CD1c-positive myeloid dendritic cell (primary cell): ENCODE data around the gene HSF2BP.
"Not testable (repeated sequence)": the region's sequence is repeated elsewhere in the genome, so short reads cannot be mapped to it uniquely, and the experiment has no call there.

Experiments used
- DNase-seq: peaks from one replicate; pipeline ENCODE4 v3.0.0-alpha.2; 2016; ENCODE audit errors: extremely low spot score

The HSF2BP gene

DNA sequence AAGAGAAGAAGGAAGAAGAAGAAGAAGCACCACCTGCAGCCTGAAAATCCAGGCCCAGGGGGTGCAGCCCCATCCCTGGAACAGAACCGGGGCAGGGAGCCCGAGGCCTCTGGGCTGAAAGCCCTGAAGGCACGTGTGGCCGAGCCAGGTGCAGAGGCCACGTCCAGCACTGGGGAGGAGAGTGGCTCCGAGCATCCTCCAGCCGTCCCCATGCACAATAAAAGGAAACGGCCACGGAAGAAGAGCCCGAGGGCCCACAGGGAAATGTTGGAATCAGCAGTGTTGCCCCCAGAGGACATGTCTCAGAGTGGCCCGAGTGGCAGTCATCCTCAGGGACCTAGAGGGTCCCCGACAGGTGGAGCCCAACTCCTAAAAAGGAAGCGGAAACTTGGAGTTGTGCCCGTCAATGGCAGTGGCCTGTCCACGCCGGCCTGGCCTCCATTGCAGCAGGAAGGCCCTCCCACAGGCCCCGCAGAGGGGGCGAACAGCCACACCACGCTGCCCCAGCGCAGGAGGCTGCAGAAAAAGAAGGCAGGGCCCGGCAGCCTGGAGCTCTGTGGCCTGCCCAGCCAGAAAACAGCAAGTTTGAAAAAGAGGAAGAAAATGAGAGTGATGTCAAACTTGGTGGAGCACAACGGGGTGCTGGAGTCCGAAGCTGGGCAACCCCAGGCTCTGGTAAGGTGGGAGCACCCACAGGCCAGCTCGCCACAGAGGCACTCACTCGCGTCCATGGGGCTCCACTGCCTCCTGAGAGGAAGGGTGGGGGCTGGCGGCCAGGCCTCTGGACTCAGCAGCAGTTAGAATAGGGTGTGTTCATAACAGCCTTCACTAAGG is 28.5 kb upstream of the HSF2BP start:
- peak; percentile 67 for DNase-seq

DNA sequence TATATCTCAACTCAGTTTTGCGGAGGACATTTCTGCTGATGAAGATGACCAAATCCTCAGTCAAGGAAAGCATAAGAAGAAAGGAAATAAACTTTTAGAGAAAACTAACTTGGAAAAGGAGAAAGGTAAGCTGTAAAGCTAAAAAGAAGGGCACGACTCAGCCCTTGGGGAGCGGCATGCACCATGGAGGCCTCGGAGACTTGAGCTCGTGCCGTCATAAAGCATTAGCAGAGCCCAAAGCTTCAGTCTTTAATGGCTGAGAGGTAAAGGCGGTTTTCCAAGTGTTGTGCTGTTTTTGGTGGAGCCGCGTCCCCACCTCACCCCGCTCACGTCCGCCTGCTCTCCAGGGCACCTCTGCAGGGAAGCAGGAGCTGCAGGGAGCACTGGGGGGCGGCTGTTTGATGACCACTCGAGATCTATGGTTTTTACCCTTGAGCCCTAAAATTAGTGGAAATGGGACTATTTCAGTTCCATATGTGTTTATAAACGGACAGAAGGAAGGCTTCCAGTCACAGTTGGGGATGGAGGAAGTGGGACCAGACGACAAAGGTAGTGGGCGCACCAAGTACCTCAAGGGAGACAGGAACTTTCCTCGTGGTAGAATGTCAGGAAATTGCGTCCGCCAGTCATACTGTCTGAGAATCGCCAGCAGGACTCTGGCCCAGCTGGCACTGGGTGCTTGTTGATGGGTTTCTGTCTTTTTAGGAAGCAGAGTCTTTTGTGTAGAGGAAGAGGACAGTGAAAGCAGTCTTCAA is 27.7 kb upstream of the HSF2BP start:
- DNase-seq = peak; percentile 61

DNA sequence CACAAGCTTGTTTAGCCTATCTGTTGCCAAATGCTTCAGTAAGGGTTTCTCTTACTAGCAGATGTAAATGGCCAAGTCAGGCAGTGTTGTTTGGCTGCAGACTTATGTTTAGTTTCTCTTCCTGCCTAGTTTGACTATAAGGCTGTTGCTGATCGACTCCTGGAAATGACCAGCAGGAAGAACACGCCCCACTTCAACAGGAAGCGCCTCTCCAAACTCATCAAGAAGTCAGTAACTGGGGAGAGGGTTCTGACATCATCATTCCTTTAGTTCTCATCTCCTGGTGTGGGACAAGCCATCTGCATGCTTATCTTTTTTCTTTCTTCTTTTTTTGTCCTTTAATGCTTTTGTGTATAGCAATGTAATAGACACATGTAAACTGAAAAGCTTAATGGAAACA is 25.1 kb upstream of the HSF2BP start:
- DNase-seq = no peak

DNA sequence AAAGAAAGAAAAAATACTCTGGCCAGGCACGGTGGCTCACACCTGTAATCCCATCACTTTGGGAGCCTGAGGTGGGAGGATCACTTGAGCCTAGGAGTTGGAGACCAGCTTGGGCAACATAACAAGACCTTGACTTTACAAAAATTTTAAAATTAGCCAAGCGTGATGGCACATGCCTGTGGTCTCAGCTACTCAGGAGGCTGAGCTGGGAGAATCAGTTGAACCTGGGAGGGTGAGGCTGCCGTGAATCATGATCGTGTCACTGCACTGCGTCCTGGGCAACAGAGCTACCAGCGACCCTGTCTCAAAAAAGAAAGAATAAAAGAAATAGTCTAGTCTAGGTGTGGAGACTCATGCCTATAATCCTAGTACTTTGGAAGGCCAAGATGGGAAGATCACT is 22.4 kb upstream of the HSF2BP start:
- DNase-seq = no peak

DNA sequence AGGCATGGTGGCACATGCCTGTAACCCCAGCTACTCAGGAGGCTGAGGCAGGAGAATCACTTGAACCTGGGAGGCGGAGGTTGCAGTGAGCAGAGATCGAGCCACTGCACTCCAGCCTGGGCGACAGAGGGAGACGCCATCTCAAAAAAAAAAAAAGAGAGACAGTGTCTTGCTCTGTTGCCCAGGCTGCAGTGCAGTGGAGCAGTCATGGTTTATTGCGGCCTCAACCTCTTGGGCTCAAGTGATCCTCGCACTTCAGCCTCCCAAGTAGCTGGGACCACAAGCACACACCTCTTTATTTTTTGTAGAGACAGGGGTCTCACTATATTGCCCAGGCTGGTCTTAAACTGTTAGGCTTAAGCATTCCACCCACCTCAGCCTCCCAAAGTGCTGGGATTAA is 21.1 kb upstream of the HSF2BP start:
- not testable (repeated sequence) for DNase-seq

DNA sequence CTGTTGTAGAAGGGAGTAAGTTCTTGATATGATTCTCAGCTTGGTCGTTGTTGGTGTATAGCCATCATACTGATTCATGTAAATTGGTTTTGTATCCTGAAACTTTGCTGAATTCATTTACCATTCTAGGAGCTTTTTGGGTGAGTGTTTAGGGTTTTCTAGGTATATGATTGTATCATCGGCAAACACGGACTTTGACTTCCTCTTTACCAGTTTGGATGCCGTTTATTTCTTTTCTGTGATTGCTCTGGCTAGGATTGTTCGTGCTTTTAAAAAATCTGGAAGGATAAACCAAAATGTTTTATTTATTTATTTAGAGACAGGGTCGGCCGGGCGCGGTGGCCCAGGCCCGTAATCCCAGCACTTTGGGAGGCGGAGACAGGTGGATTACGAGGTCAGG is 20.7 kb upstream of the HSF2BP start:
- DNase-seq = no peak

DNA sequence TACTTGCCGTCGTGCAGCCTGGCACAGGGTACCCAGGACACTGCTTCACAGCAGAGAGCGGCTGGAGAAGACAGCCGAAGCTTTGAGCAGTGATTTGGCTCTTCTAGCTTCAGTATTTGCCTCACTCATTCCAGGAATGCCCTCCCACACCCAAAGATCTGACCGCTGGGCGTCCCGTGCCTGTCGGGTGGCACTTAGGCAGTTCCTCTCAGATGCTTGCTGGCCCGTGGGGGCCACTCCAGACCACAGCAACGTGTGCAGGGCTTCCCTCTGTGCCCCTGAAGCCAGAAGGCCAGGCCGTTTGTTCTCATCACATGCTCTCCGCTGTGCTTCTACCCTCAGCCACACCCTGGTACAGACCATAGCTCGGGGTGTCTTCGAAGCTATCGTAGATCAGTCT is 17.1 kb upstream of the HSF2BP start:
- DNase-seq = peak; percentile 34

DNA sequence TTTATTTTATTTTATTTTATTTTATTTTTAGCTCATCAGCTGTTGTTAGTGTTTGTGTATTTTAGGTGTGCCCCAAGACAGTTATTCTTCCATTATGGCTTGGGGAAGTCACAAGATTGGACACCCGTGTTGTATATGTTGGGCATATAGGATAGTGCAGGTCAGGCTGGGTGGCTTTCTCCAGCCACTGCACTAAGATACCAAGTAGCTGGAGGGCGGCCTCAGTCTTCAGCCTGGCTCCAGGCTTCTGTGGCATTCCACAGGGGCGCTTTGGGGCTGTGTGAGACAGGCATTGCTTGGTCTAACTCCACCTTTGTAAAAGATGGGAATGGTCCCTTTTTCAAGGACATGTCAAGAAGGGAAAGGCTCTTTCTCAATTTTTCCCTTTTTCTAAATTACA is 16.6 kb upstream of the HSF2BP start:
- DNase-seq = no peak

DNA sequence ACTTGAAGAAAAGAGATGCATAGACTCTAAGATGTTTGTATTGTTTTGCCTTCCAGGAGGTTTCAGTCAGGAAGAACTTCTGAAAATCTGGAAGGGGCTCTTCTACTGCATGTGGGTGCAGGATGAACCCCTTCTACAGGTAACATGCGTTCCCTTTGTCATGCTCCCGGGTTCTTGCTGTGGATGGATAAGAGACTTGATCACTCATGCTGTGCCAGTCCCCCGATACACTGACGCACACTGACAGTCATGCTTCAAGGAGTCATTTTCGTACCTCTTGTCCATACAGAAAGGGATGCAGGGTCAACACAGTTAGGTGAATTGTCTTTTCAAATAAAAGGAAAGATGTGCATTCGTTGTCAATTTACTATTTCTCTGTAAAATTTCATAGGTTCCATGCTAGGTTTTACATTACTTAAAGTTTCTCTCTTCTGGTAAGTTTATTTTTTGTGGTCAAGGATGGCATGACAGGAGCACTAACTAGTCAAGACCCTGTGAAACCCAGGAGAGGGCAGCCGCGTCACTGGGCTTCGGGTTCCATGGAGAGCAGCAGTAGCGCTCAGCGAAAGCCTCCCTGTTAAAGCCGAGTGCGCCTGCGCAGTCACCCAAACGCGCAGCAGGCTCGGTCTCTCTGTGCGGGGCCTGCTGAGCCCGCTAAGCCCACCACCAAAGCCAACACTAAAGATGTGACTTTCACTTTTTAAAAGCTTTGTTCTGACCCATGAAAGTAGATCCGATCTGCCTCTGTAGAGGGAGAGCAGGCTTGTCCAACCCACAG is 10.7 kb upstream of the HSF2BP start:
- no peak for DNase-seq

DNA sequence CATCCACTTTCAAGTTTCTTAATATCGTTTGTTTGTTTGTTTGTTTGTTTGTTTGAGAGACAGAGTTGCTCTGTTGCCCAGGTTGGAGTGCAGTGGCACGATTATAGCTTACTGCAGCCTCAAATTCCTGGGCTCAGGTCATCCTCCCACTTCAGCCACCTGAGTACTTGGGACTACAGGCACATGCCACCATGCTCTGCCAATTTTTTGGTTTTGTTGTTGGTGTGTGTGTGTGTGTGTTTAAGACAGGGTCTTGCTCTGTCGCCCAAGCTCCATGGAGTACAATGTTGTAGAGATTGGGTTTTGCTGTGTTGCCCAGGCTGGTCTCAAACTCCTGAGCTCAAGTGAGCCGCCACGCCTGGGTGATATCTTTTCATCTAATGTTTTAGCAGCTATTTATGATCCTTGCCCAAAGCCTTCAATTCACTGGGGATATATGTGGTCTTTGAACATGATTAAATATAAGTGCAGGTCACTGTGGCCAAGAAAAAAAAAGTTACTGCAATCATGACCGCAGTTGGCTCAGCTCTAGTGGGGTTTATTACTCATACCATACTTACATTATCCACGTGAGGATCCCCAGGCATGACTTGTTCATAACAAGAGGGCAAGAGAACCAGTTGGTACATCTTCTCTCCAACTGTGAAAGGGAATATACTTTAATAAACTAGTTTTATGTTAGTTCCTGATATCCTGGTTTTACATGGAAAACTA is 8.1 kb upstream of the HSF2BP start:
- no peak for DNase-seq

DNA sequence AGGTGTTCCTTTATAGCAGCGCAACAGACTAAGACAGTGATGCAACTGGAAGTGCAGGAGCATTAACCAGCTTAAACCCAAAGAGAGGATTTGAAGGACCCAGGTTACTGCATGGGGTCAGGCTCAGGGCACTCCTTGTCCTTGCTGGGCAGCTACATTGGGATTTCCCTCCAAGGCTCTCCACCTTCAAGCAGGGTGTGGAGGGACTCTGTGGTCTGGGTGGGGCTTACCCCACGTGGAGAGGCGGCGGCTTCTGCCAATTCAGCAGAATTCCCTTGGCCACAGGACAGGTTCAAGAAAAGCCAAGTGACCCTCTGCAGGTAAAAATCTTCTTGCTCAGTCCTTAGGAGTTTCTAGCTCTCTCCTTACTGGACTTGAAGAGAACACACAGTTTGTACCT is 6.6 kb upstream of the HSF2BP start:
- no peak for DNase-seq

DNA sequence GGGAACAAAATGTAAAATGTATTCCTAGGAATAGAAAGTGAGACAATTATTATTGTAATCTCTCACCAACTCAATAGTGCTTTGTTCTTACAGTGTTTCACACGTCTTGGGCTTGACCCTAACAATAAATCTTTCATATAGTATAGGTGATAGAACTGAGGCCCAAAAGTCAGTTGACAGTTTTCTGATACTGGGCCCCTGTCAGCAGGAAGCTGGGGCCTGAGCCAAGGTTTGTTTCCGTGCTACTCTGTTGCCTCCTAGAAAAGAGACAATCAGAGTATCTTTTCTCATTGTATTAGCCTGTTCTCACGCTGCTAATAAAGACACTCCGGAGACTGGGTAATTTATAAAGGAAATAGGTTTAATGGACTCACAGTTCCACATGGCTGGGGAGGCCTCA is 5.1 kb upstream of the HSF2BP start:
- DNase-seq = no peak

DNA sequence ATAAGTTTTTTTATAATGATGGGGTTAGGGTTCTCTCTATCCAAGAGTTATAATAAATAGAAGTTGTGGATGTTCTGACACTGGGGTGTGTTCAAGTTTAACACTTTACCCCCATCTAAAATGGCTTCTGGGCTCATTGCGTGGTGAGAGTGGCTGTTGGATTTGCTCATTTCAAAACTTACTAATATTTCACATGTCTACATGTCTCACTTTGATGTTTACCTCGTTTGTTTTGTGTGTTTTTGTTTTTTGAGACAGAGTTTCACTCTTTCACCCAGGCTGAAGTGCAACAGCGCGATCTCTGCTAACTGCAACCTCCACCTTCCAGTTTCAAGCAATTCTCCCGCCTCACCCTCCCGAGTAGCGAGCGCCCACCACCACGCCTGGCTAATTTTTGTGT is 3.7 kb upstream of the HSF2BP start:
- no peak for DNase-seq

DNA sequence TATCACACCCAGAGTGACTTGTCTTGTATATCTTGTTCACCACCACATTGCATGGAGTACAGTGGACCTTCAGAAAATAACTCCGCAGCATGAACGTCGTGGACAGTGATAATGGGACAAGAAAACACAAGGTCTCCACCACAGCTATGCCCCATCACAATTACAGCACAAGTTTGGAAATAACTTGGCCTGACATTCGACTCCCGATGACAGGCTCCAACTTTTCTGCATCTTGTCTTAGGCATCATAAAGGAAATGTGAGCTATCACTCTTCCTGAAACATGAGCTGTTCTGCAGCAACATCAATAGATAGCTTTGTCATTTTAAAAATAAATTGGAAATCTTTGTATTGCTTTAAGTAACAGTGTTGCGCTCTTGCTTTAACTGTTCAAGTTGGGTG is 3.0 kb upstream of the HSF2BP start:
- DNase-seq = no peak

DNA sequence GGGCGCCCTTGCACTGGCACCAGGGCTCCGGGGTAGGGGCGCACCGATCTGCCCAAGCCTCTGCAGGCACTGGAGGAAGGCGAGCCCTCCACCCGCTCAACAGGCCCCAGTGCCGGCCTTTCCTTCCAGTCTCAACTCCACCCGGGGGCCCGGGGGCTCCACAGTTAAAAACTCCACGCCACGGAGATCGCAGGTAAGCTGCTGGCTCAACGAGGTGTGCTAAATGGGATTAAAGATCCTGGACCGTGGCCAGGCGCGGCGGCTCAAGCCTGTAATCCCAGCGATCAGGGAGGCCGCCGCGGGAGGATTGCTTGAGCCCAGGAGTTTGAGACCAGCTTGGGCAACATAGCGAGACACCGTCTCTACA is 536 bp downstream of the HSF2BP start:
- no peak for DNase-seq

DNA sequence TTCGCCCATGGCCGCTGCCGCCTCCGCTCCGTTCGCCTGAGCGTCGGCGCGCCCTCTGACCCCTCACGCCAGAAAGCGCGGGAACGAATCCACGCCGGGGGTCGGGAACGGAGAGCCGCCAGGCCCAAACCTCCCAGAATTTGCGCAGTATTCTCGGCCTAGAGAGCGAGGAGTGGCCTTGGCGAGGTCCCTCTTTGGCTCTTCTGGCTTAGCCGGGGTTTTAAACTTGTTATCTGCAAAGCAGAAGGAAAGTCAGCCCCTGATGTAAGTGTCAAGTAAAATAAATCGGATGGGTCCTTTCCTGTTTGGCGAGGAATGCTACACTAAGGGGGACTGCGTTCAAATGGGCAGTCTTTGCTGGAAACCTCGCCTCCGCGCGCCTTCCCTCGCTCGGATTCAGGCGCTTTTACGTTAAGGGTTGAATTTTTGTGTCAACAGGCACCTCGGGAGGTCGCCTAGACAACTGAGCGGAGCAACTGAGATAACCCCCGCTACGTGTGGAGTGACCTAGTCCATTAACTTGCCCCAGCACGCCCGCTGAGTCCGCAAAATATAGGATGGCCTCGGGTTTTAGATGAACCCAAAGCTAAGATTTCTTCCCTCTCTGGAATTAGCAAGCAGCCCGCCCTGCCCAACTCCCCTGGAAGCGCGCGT is 1.1 kb downstream of the HSF2BP start:
- DNase-seq = no peak

DNA sequence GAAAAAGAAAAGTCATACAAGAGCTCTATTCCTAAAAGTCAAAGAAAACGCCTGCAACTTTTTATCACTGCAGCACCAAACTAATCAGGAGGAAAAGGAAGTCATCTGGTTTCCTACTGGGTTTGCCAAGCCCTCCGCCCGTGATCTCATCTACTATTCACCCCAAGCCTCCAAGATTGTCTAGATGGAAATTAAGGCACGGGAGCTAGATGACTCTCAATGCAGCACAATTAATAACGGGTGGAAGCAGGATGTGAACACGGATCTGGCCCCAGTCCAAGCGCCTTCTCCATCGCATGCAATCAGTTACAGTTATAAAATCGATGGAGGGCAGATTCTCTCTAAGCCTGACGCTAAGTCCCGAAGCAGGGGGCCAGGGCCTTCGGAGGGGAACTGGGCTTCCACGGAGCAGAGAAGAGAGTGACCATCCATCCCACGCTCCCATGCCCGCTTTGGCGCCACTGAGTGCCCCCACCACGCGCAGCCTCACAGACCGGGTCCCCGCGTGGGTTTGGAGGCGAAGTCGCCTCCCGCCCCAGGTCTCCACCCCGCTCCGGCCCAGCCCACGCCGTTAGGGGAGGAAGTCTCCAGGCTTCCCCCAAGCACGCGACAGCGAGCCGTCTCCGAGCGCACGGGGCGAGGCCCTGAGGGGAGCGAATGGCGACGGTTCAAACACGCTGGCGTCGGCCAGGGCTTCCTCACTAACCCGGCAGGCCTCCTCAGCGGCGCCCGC is 1.8 kb downstream of the HSF2BP start:
- peak; percentile 73 for DNase-seq

DNA sequence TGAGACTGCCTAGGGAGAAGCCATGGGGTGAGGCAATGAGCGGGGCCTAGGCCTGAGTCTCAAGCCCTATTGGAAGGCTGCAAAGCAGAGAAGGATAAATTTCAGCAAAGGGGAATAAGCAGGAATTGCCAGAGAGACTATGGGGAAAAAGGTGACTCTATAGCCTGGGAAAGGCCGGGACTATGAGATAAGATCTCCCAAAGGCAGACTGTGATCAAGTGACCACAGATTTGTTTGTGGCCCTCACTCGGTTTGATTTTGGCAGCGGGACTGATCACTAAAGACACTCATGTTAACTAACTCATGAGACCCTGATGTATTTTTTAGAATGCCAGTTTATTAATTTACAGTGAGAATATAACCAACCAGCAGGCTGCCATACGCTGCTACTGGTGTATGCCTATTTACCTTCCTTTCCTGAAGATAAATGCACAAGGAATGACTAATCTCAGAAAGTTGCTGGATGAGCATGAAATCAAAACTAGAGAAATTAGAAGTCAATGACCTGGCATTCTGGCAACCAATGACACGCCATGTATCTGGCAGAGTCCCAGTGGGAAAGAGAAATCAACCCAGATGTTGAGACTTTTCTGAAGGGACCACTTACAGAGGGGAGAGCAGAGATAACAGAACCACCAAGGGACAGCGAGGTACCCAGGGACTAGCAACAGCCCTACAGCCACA is 4.3 kb downstream of the HSF2BP start:
- no peak for DNase-seq

DNA sequence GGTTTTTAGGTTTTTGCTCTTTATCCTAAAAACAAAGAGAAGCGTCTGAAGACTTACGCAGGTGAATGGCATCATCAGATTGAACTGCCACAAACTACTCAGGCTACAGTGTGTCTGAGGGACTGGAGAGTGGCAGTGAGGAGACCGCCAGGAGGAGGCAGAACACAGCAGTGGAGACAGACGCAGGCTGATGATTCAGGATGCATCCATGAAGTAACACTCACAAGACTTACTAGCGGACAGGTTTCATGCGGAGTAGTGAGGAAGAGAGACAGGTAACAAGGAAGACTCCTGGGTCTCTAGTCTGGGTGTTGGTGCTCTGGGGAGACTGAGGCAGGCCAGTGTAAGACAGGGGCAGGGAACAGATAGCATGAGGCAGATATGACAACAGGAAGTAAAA is 5.7 kb downstream of the HSF2BP start:
- DNase-seq = no peak

DNA sequence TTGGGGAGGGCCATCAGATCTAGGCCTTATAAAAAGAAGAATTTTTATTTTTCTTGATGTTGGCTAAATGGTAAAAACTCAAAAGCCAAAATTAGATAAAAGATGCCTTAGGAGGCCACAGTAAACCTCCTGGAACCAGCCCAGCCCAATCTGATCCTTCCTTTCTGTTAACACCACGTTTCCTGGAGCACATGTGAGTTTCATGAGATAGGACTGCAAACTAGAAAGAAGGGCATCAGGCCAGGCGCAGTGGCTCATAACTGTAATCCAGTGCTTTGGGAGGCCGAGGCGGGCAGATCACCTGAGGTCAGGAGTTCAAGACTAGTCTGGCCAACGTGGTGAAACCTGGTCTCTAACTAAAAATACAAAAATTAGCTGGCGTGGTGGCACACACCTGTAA is 6.7 kb downstream of the HSF2BP start:
- DNase-seq = no peak
